ENCODE measurements around the gene SCAF8. TPM values are rescaled to one million over a fixed set of nuclear protein-coding genes. Genes with fewer than 3 reads are reported as not detected.

SCAF8 gene
- total RNA-seq, 1 donor from 2014 or later = 37.4 TPM

- no peak for DNase-seq (ENCODE audit: low spot score)
Measured at GRCh38 chr6:154829970-154830369, 96.8 kb downstream of the SCAF8 start.

DNA sequence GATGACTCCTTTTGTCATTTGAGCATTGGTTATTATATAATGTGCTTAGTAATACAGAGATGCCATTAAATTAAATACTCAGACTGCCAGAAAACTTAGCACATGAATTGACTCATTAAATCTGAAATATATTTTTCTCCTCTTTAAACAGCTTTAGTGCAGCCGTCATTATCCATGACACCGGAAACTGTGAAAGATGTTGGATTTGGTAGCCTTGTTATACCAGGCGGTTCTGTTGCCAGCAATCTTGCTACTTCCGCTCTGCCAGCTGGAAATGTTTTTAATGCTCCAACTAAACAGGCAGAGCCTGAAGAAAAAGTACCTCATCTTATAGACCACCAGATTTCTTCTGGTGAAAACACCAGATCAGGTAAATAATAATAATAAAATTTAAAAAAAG, 97.6 kb downstream of the SCAF8 start:
- no peak for DNase-seq (ENCODE audit: low spot score)

GRCh38 chr6:154835307-154835706, 102.1 kb downstream of the SCAF8 start:
- no peak for DNase-seq (ENCODE audit: low spot score)

- DNase-seq (ENCODE audit: low spot score) = no peak
Measured at GRCh38 chr6:154839546-154839945, 106.3 kb downstream of the SCAF8 start.

GRCh38 chr6:154840363-154840762, 107.1 kb downstream of the SCAF8 start:
- no peak for DNase-seq (ENCODE audit: low spot score)

DNA sequence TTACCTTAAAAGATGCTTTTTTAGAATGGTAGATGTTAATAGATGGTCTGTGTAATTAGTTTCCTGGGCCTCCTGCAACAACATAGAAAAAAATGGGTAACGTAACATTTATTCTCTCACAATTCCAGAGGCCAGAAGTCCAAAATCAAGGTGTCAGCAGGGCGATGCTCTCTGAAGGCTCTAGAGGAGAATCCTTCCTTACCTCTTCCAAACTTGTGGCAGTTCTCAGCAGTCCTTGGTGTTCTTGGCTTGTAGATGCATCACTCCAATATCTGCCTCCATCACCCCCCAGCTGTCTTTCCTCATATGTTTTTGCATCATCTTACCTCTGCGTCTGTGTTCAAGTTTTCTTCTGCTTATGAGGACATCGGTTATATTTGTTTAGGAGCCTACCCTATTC, 107.9 kb downstream of the SCAF8 start:
- DNase-seq (ENCODE audit: low spot score) = no peak

GRCh38 chr6:154842833-154843232, 109.6 kb downstream of the SCAF8 start:
- no peak for DNase-seq (ENCODE audit: low spot score)

GRCh38 chr6:154847318-154847717, 114.1 kb downstream of the SCAF8 start:
- no peak for DNase-seq (ENCODE audit: low spot score)

GRCh38 chr6:154848580-154848979, 115.4 kb downstream of the SCAF8 start:
- no peak for DNase-seq (ENCODE audit: low spot score)

GRCh38 chr6:154849475-154849874, 116.3 kb downstream of the SCAF8 start:
- no peak for DNase-seq (ENCODE audit: low spot score)

GRCh38 chr6:154852687-154853086, 119.5 kb downstream of the SCAF8 start:
- no peak for DNase-seq (ENCODE audit: low spot score)

DNA sequence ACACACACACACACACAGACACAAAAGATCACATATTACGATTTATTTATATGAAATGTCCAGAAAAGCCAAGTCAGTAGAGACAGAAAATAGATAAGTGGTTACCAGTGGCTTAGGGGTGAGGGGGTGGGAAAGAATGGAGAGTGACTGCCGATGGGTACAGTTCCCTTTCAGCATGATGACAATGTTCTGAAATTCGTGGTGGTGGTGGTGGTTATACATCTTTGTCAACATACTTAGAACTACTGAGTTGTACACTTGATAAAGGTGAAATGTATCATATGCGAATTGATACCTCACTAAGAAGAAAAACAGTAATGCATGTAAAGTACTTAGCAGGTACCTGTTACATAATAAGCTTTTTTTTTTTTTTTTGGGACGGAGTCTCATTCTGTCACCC, 124.3 kb downstream of the SCAF8 start:
- DNase-seq (ENCODE audit: low spot score) = no peak

DNA sequence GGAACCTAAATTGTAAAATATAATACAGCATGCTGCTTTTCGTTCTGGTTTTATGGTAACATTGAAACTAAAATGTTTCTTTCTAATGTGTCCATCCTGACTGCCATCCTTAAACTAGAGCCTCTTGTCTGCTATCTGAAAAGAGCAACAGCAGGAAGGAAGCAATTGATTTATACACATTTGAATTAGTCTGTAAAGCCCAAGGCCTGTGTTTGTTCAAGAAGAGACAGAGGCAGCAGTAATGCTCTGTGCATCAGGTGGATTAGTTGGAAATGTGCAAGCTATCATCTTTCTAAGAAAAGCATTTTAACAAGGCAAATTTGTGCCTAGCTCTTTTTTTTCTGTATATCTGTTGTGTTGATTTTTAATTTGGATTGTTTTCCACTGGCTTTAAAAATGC, 128.6 kb downstream of the SCAF8 start:
- DNase-seq (ENCODE audit: low spot score) = no peak

DNA sequence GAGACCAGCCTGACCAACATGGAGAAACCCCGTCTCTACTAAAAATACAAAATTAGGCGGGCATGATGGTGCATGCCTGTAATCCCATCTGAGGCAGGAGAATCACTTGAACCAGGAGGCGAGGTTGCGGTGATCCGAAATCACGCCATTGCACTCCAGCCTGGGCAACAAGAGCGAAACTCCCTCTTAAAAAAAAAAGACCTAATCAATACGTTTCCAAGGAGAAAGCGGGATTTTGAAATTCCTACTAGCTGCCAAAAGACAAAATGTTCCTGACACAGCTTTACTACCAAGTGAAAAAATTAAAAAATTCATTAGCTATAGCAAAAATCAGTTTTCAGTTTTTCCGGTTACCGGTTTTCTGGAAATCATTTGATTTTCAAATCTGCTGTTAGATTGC, 129.3 kb downstream of the SCAF8 start:
- no peak for DNase-seq (ENCODE audit: low spot score)

- no peak for DNase-seq (ENCODE audit: low spot score)
Measured at GRCh38 chr6:154864066-154864430, 130.8 kb downstream of the SCAF8 start.

- DNase-seq (ENCODE audit: low spot score) = no peak
Measured at GRCh38 chr6:154865291-154865690, 132.1 kb downstream of the SCAF8 start.

GRCh38 chr6:154868143-154868594, 135.0 kb downstream of the SCAF8 start:
- no peak for DNase-seq (ENCODE audit: low spot score)

GRCh38 chr6:154872542-154873114, 139.4 kb downstream of the SCAF8 start:
- DNase-seq (ENCODE audit: low spot score) = no peak

- DNase-seq (ENCODE audit: low spot score) = no peak
Measured at GRCh38 chr6:154873546-154873945, 140.3 kb downstream of the SCAF8 start.

GRCh38 chr6:154874773-154875592, 141.8 kb downstream of the SCAF8 start:
- no peak for DNase-seq (ENCODE audit: low spot score)

- no peak for DNase-seq (ENCODE audit: low spot score)
Measured at GRCh38 chr6:154876486-154877280, 143.5 kb downstream of the SCAF8 start.

DNA sequence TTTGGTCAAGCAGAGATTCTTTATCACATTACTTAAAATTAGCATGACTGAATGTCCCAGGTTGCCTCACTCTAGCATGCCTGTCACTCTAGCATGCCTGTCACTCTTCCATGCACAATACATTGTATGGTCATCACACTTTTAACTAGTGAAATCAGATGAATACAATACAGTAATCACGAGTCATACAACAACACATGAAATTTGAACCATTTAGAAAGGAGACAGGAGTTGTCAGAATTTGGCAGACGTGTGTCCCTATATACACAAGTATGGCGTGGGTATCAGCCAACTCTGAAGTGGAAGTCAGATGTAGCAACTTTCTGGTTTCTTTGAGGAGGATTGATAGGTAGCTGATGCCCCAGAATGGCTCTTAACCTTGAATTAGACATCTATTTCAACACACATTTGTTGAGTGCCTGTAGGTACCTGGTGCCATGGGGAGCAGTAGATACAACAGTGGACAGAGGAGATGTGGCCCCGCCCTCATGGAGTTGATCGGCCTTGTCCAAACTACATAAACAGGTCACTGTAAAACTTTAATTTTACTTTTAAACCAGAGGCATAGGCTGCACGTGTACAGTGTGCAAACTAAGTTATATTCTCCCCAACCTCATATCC, 145.8 kb downstream of the SCAF8 start:
- no peak for DNase-seq (ENCODE audit: low spot score)

Data from mucosa of gallbladder (tissue), 1 donor.